Measurements from ENCODE around the gene OPN1SW.

Gene OPN1SW

DNA sequence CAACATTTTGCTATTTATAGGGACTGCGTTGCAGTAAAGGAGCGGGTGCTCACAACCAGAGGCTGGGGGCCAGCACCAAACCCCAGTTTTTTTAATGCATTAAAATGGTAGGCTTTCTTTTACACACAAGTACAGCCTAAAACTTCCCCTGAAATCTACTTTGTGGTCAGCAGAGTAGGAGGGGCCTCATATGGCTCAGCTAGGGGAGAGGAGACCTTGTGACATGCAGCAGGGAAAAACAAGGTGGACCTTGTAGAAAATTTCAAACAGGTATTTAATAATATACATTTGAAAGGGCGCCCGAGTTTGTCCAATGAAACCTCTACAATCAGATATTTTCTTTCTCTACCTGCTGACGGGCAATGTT lies 17.6 kb upstream of the OPN1SW start:
- DNase-seq (ENCODE audit: low read depth, low spot score) = no peak

DNA sequence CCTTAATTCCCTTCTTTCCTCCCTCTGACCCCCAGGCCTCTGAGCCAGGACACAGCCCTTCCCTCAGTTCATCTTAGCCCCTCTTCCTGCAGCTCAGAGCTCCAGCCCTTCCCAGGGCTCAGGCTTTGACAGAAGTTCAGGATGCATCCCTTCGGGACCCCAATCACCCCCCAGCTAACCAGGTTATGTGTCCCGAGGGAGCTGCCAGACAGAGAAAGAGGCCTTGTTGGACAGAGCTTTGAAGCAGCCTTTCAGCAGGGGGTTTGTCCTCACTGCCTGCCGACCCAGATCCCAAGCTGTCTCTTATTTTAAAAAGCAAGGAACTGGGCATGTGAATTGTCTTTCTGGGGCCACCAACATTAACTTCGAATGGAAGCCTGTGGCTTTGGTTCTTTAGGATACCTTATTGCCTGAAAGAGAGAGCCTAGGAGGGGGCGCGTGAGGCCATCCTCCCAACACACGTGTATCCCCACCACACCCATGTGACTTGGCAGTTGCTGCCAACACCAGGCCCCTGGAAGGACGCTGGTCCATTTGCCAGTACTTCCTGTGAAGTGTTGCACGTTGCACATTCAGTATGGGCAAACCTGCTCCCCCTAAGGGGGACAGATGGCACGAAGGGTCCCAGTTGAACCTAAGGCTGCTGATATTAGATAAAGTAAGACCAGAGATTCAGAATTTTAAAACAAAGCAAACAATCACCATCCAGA lies 17.0 kb upstream of the OPN1SW start:
- no peak for DNase-seq (ENCODE audit: low read depth, low spot score)

DNA sequence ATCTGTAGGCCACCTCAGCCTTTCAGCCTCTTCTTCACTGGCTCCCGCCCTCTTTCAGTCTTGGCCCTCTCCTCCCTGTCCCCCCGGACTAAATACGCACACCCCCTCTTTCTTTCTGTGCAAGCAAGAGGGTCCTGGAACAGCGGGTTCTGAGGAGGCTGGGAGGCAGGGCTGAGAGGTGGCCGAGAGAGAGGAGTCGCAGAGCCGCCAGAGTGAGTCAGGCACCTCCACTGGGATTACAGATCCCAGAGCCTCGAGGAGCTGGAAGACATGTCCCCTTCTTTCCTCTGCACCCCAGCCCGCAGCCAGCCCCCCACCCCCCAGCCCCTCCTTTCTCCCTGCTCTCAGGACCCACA lies 16.4 kb upstream of the OPN1SW start:
- DNase-seq (ENCODE audit: low read depth, low spot score) = peak; percentile 46

DNA sequence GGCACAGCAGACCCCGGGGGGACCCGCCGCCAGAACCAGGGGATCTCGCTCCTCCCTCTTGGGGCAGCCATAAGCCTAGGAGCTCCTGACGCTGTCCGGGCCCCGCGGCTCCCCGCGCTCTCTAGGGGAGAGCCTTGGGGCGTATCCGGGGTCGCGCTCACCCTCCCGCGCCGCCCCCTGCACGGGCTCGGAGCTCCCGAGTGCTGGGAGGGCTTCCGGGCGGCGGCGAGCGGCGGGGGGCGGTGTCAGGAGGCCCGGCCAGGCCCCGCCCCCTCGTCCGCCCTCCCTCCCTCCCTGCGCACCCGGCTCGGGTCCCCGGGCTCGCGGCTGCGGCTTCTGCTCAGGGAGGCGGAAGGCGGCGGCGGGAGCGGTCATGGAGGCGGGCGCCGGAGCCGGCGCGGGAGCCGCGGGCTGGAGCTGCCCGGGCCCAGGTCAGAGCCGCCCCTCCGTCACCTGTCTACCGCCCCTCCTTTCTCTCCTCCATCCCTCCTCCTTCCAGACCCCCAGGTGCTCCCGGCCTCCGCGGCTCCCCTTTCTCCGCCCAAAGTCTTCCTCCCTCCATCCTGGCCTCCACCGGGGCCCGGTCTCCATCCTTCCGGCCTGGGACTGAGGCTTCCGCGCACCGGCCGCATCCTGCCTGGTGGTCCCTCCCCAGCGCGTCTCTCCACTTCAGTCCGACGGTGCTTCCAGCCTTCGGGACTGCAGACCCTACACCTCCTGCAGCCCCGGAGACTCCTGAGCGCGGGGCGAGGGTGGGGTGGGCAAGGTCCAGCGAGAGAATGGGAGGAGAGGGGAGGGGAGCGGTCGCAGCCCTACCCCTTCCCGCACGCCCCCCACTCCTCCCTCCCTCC lies 15.8 kb upstream of the OPN1SW start, which contains the start of gene CCDC136:
CCDC136 (plus strand) TSS at position 848 of the 851 bp plus-strand sequence. CDS start 444 bp downstream, outside the sequence.
- peak; percentile 81 for DNase-seq (ENCODE audit: low read depth, low spot score)

DNA sequence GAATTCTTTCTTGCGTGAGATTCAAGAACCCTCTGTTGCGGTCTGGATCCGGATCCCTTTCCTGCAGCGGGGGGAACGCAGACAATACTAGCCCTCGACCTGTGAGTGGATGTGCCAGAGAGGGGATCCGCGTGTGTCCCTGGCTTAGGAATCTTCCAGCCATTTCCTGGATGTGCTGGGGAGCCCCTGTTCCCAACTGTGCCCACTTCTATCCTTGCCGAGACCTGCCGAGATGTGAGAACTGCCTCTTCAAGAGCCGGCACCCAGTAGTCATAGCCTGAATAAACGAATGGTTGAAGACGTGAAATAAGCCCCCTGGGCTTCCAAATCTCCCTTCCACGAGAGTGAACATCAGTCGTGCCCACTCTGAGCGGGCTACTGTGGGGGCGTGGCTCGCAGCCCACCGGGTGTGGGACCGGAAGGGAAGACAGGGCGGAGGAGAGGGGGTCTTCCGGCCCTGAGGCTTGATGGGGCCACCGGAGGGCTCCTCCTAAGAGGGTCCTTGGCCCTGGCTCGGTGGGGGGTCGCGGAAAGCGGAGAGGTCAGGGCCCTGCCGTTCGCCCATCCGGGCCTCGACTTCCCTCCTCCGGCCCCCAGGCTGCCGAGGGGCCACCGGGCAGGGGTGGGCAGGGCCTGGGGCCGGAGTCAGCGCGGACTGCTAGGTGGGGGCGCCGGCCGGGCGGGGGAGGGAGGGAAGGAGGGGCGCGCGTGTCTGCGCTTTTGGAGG lies 14.9 kb upstream of the OPN1SW start:
- DNase-seq (ENCODE audit: low read depth, low spot score) = no peak

DNA sequence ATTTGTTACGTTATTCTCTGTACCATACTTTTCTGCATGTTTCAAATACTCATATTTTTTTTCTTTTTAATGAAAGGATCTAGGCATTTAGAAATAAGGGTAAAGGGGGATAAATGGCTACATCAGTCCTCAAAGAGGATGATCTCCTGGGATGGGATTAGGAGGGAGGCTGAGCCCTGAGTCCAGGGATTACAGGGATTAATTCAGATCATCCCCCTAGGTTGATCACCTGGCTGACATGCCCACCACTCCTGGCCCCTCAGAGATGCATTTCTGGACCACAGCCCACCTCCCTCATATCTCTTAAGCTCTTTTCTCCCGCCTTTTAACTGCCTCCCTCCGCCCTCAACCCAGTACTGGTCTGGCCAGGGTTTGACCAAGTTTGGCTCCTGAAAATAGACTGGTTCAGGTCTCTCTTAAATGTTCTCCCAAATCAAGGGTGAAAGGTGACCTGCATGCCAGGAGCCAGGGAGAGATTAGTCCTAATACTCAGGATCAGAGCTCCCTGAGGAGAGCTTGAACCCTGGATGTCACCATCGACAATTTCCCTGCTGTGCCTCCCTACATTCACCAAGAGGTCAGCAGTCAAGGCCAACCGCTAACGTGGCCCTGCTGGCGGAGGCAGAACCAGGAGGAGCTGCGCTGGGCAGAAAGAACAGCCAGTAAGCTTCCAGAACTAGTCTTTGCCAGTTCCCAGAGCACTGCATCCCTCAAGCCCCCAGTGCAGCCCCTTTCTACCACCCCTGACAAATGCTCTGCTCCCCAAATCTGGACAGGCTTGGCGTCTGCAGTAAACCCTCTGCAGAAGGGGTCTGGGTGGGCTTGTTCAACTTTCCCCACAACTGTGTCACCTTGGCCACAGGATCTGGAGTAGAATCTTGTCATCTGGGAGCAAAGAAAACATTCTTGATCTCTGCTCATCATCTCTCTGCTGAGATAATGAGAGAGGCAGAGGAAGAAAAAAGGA lies 13.1 kb upstream of the OPN1SW start:
- DNase-seq (ENCODE audit: low read depth, low spot score) = no peak

DNA sequence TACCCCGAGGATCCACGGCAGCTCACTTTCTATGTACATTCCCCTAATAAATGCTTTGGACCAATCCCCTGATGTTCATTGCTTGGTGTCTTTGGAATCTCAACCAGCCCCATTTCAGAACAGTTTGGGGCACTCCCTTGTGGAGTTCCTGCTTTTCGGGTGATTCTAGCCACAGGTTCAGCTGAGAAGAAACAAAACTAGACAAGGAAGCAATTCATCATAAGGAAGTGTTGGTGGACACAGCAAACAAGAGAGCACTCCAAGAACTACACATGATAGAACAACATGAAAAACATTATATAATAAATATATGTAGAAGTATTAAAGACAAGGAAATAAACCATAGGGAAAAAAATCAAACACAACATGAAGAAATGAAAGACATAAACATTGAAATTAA lies 10.1 kb upstream of the OPN1SW start:
- no peak for DNase-seq (ENCODE audit: low read depth, low spot score)

DNA sequence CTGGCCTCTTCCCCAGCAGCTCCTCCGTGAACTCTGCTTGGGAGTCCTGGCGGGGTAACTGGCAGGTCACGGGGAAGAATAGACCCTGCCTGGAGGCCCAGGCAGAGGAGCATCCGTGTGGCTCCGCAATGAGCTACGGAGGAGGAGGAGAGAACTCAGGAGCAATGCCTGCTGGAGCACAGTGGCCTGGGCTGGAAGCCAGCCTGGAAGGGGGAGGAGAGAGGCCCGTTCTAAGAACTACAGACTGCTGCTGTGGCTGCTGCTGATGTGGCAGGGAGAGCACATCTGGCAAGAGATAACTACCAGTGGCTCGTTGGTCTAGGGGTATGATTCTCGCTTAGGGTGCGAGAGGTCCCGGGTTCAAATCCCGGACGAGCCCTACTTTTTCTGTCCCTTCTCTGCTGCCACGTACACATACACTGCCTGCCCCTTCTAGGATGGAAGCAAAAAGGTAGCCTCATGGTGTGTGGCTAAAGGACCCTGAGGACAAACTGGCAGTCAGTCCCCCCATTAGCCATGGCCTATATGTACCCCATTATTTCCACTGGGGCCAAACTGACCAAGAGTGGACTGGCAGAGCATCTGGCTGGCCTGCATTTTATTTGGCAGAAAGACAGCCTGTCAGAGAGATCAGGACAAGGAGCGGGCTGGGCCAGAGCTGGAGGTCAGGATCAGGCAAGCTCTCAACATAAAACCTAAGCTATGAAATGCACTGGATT lies 7.7 kb upstream of the OPN1SW start:
- DNase-seq (ENCODE audit: low read depth, low spot score) = peak; percentile 82

DNA sequence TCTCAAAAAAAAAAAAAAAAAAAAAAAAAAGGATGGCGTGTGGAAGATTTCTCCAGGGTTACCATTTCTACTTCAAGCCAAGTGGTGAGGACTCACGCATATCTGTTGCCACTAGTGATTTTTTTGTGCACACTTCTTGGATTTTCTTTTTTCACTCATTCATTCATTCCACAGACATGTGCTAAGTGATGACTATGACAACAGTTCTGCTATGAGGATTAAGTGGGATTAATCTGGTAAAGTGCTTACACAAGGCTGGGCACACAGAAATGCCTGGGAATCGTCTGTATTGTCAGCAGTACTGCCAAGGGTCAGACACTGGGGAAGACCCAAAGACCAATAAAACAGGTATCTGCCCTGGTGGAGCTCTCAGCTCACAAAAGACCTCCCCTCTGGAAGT lies 6.3 kb upstream of the OPN1SW start:
- no peak for DNase-seq (ENCODE audit: low read depth, low spot score)

DNA sequence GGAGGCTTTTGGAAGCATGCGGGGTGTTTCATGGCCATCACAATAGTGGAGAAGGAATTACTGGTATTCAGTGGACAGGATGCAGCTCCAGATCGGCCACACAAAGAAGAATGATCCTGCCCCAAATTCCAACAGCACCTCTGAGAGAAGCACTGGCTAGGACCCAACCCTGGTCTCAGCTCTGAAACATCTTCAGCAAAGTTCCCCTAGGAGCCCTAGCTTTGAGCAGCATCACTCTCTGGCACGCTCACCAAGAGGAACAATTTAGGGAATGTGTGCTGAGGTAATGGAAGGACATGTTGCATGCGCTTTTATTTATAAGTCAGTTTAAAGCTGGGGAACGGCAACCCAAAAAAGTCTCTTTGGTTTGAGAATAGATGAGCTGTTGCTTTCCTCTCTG lies 5.5 kb upstream of the OPN1SW start:
- peak; percentile 61 for DNase-seq (ENCODE audit: low read depth, low spot score)

DNA sequence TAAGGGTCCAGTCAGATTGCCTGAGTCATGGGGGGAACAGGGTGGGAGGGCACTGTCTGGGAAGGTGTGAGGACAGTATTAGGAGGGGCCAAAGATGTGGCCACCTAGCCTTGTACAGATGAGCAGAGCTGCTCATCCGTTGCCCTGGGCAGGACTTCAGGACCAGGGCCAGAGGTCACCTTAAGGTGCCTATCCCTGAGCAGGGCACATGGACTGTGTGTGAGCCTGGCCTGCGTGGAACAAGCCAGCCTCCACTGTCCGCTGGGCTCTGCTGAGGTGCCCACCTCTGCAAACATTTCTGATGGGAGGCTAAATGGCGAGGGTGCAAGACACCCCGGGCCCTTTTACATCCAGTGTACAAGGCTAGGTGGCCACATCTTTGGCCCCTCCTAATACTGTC lies 3.4 kb upstream of the OPN1SW start:
- DNase-seq (ENCODE audit: low read depth, low spot score) = no peak

DNA sequence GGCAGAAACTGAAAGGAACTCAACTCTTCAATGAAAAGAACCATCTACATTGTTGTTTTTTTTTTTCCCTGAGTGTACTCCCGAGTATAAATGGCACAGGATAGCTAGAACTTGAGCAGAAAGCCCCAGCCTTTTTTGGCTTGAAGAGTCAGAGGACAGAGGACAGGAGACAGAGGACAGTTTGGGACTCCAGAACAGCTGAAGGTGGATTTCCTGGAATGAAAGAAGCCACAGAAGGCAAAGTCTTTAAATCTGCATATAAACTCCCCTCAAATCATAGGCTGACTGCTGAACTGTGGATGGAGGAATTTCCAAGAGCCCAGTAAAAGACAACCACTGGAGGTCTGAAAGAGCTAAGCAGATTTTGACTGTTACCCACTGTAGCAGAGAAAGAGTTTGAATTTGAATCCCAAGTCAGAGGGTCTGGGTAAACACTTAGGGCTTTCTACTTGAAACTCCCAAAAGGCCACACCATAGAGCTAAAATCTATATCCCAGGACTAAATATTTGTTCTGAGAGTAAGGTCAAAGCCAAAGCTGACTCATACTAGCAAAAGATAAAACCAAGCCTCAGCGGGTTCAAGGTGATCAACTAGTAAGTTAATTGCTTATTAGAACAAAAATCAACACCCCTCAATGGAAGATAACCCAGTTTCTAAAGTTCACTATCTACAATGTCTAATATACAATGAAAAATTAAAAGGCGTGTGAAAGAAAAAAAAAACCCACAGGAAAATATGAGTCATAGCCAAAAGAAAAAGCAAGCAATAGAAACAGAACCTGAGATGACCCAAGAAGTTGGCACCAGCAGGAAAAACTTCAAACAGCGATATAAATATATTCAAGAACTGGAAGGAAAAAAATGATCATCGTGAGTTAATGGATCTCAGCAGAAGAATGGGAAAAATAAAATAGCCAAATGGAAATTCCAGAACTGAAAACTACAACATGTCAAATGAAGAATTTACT lies 1.8 kb upstream of the OPN1SW start:
- no peak for DNase-seq (ENCODE audit: low read depth, low spot score)

DNA sequence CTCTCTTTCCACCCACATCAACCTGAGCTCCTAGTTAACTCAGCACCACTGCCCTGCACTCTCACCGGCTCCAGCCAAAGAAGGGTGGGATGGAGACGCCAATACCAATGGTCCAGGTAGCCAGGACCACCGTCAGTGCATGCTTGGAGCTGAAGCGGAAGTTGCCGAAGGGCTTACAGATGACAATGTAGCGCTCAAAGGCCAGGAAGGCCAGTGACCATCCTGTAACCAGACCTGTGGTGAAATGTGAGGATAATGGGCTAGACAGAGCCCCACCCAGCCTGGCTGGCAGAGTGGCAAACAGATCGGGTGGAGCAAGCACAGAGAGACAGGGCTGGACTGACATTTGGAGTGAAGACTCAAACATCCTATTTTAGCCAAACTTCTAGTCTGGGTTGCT lies 673 bp downstream of the OPN1SW start:
- DNase-seq (ENCODE audit: low read depth, low spot score) = no peak

DNA sequence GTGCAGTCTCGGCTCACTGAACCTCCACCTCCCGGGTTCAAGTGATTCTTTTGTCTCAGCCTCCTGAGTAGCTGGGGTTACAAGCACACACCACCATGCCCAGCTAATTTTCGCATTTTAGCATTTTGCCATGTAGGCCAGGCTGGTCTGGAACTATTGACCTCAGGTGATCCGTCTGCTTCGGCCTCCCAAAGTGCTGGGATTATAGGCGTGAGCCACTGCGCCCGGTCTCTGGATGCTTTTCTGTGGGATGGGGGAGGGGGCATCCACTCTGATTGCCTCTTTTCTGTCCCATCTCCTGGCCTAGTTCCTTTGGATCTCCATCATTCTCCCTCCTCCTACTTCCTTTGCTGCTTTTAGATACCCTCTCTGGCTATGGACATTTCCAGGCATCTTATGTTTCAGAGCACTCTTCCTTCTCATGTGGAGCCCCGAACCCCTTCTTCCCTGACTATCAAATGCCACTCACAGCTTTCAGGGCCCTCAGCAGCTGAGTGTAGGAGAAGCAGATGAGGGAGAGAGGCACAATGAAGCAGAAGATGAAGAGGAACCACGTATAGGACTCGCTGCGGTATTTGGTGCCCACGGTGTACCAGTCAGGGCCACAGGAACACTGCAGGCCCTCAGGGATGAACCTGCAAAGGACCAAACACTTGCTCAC lies 1.4 kb downstream of the OPN1SW start:
- DNase-seq (ENCODE audit: low read depth, low spot score) = no peak

DNA sequence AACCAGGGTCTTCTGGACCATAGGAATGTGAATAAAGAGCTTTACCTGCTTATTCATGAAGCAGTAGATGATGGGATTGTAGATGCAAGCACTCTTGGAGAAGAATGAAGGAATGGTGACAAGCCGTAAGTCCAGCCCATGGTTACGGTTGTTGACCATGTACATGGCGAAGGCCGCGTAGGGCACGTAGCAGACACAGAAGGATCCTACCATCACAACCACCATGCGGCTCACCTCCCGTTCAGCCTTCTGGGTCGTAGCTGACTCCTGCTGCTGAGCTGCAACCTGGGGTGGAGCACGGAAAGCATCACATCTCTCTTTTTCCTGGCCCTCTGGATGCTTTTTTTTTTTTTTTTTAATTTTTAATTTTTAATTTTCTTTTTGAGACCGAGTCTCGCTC lies 2.0 kb downstream of the OPN1SW start:
- no peak for DNase-seq (ENCODE audit: low read depth, low spot score)

DNA sequence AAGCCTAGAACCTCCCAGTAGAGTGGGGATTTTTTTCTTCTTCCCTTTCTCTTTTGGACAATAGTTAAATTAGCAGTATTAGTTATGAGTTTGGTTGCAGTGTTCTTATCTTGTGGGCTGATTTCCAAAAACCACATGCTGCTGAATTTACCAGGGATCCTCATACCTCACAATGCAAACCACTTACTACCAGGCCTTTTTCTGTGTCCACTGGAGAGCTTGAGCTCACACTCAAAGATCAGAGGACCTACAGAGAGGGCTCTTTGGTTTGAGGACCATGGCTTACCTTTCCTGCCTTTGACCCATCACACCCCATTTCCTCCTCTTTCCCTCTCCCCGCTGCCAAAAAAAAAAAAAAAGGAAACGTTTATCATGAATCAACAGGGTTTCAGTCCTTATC lies 5.4 kb downstream of the OPN1SW start:
- DNase-seq (ENCODE audit: low read depth, low spot score) = peak; percentile 50

DNA sequence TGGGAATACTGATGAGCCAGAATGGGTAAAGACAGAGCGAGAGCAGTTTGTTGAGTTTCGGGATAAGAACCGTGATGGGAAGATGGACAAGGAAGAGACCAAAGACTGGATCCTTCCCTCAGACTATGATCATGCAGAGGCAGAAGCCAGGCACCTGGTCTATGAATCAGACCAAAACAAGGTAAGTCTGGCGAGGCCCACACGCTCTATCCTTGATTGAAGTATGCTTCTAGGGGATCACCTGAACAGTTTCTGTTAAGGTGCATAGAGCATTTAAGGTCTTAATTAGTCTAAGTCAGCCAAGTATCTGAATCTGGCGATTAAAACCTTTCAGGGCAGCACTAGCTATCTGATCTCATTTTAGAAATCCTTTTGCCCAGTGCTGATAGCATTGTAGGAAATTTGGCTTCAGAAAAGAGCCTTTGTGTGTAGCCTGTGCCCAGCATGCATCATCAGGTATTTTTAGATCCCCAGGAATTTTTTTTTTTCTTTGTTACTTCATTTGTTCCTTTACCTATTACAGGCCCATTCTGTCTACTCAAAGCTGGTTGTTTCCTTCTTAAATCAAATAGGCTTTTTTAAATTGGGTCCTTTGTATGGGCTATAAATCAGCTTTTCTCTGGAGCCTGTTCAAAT lies 8.0 kb downstream of the OPN1SW start:
- DNase-seq (ENCODE audit: low read depth, low spot score) = no peak

DNA sequence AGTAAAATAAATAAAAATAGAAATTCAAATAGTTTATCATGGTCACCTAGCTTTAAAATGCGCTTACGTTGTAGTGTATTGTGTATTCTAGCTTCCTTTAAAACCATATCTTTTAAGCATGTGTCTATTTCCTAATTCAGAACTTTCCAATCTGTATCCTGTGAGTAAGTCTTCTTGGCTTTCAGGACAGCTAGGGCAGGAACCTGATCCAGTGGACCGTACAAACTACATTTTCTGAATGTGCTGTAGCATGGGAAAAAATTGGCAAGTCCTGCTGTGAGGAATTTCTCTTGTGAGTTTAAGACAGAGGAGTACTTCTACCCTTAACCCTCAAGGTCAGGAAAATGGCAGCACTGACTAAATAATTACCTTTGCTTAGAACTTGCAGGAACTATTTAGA lies 12.1 kb downstream of the OPN1SW start:
- no peak for DNase-seq (ENCODE audit: low read depth, low spot score)

DNA sequence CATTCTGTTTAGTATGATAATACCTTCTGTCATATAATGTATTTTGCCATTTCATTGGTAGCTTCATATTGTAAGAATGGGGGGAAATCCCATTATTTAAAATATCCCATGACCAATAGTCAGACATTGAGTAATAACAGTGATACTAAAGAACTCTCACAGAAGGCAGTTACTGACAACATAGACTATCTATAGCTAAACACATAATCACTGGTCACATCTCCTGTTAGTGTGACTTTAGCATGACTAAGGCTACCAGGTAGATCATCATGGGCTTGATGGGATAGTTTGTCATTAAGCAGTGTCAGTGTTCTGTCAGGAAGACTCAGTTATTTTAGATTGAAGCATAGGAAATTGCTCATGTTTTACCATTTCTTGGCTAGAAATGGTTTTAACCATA lies 16.4 kb downstream of the OPN1SW start:
- DNase-seq (ENCODE audit: low read depth, low spot score) = no peak

All from astrocyte of the hippocampus (primary cell).